SU-DHL-6 (cell line): ENCODE measurements around the gene SH3BP5.

Experiments
- H2AFZ ChIP-seq: fragments of 200-600 bp; sonication (generic); 2 replicates; pipeline ENCODE4 v1.6.1; 2014; ENCODE audit warnings: low read depth, mild to moderate bottlenecking, moderate library complexity, mixed read lengths, antibody characterized with exemption, low read length; ENCODE audit not compliant: severe bottlenecking
- H3F3A ChIP-seq: fragments of 200-600 bp; shearing (Covaris generic); 2 replicates; pipeline ENCODE4 v1.6.0; 2016; ENCODE audit warnings: antibody characterized with exemption, mild to moderate bottlenecking; ENCODE audit not compliant: insufficient read depth
- H3K27ac ChIP-seq: fragments of 200-600 bp; sonication (generic); 2 replicates; pipeline ENCODE4 v1.5.1; 2016; ENCODE audit warnings: low read depth, mild to moderate bottlenecking, low read length, moderate library complexity, mixed read lengths
- H3K27me3 ChIP-seq: fragments of 200-600 bp; sonication (generic), shearing (Covaris generic); 2 replicates; pipeline ENCODE4 v1.6.0; 2014; ENCODE audit warnings: mild to moderate bottlenecking, low read length
- H3K36me3 ChIP-seq: fragments of 200-600 bp; sonication (generic); 2 replicates; pipeline ENCODE4 v1.6.1; 2014; ENCODE audit warnings: mild to moderate bottlenecking, low read length, mixed read lengths
- H3K4me2 ChIP-seq: fragments of 300-600, 200-600 bp; shearing (Covaris generic), sonication (generic); 2 replicates; pipeline ENCODE4 v1.6.0; 2014; ENCODE audit warnings: low read length, low read depth, mild to moderate bottlenecking; ENCODE audit not compliant: poor library complexity, severe bottlenecking
- H3K4me3 ChIP-seq: fragments of 200-600 bp; sonication (generic); 2 replicates; pipeline ENCODE4 v1.5.1; 2014; ENCODE audit warnings: antibody characterized with exemption, low read length, mild to moderate bottlenecking, mixed read lengths; ENCODE audit not compliant: insufficient read depth, poor library complexity, severe bottlenecking
- H3K79me2 ChIP-seq: fragments of 200-600 bp; sonication (generic); 2 replicates; pipeline ENCODE4 v1.6.1; 2014; ENCODE audit warnings: mild to moderate bottlenecking, low read length, moderate library complexity; ENCODE audit not compliant: insufficient read depth
- H3K9ac ChIP-seq: fragments of 200-600 bp; sonication (generic); 2 replicates; pipeline ENCODE4 v1.7.0; 2014; ENCODE audit warnings: mild to moderate bottlenecking, low read length
- H3K9me2 ChIP-seq: fragments of 200-600 bp; sonication (generic); replicated peaks from 2 replicates; pipeline ENCODE4 v1.6.1; 2014; ENCODE audit warnings: low read length; ENCODE audit not compliant: insufficient read depth
- H3K9me3 ChIP-seq: fragments of 200-600 bp; sonication (generic); 2 replicates; pipeline ENCODE4 v1.6.1; 2014; ENCODE audit warnings: low read length, mixed read lengths; ENCODE audit not compliant: insufficient read depth
- H4K20me1 ChIP-seq: fragments of 200-600 bp; sonication (generic); 2 replicates; pipeline ENCODE4 v1.6.1; 2014; ENCODE audit warnings: low read depth, mild to moderate bottlenecking, antibody characterized with exemption, low read length, moderate library complexity, mixed read lengths
- EZH2phosphoT487 ChIP-seq: fragments of 200-600 bp; sonication (generic), shearing (Covaris generic); conservative IDR thresholded peaks from 2 replicates; pipeline ENCODE4 v1.6.1; 2018; ENCODE audit warnings: mild to moderate bottlenecking, antibody characterized with exemption, low read length, moderate library complexity, mixed read lengths
- TF ChIP-seq, protein P1 (sequence below): fragments of 200-600 bp; sonication (generic); IDR thresholded peaks from one replicate; pipeline ENCODE4 v1.5.1; 2017; ENCODE audit warnings: antibody characterized with exemption, mild to moderate bottlenecking, low read length, moderate library complexity; ENCODE audit not compliant: insufficient read depth, poor library complexity, severe bottlenecking

SH3BP5 gene

DNA sequence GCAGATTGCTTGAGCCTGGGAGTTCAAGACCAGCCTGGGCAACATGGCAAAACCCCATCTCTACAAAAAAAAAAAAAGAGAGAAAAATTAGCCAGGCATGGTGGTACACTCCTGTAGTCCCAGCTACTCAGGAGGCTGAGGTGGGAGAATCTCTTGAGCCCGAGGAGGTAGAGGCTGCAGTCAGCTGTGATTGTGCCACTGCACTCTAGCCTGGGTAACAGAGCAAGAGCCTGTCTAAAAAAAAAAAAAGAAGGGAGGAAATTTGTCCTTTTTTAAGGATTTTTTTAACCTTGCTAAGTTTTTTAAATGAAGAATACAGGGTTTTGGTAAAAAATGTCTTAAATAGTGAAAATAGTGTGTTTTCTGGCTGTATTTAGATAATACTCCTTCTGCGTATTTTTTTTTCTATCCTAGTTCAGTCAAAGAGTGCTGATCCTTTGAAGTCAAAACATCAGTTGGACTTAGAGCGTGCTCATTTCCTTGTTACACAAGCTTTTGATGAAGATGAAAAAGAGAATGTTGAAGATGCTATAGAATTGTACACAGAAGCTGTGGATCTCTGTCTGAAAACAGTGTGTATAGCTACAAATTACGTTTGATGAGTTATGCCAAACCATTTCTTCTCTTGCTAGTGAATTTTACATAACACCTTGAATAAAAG lies 115.2 kb downstream of the SH3BP5 start:
- Histone ChIP-seq H3K27me3 (no peaks in the 10 kb centered on the region), H4K20me1 (no peaks in the 10 kb centered on the region), H3K9me2 (no peaks in the 10 kb centered on the region), H3K27ac (peak overlapping the region; percentile 71), H3F3A (peaks cover 19% of the 10 kb centered on the region), H3K9ac (peak overlapping the region; percentile 32), H3K4me3 (no peak overlapping the region), H3K4me2 (peak overlapping the region; percentile 58), H2AFZ (no peak overlapping the region), H3K9me3 (no peaks in the 10 kb centered on the region), H3K79me2 (no peaks in the 10 kb centered on the region), H3K36me3 (peaks cover 20% of the 10 kb centered on the region)
- TF ChIP-seq, protein P1, sequence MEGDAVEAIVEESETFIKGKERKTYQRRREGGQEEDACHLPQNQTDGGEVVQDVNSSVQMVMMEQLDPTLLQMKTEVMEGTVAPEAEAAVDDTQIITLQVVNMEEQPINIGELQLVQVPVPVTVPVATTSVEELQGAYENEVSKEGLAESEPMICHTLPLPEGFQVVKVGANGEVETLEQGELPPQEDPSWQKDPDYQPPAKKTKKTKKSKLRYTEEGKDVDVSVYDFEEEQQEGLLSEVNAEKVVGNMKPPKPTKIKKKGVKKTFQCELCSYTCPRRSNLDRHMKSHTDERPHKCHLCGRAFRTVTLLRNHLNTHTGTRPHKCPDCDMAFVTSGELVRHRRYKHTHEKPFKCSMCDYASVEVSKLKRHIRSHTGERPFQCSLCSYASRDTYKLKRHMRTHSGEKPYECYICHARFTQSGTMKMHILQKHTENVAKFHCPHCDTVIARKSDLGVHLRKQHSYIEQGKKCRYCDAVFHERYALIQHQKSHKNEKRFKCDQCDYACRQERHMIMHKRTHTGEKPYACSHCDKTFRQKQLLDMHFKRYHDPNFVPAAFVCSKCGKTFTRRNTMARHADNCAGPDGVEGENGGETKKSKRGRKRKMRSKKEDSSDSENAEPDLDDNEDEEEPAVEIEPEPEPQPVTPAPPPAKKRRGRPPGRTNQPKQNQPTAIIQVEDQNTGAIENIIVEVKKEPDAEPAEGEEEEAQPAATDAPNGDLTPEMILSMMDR: no peak
- no peak for TF ChIP-seq EZH2phosphoT487

DNA sequence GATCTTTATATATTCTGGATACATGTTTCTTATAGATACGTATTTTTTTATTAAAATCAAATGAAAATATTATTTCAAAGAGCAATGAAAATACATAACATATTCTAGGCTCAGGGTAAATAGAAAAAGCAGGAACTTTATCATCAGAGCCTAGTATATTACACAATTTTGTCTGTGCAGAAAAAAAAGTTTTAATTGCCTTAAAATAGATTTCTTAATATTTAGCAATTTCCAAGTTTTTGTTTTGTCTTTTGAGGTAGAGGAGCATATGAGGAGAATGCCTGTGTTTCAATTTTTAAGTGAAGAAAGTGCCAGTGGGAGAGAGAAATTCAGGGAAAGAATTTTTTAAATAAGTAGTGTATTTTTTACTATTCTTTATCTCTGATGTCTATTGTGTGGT lies 115.9 kb downstream of the SH3BP5 start:
- H3K4me2 ChIP-seq: peak overlapping the region; percentile 58
- H3K9me3 ChIP-seq: no peaks in the 10 kb centered on the region
- H3K27me3 ChIP-seq: no peaks in the 10 kb centered on the region
- H3F3A ChIP-seq: peaks cover 19% of the 10 kb centered on the region
- no peaks in the 10 kb centered on the region for H3K9me2 ChIP-seq
- TF ChIP-seq, protein P1: no peak
- no peak for TF ChIP-seq EZH2phosphoT487
- H3K36me3 ChIP-seq: peaks cover 17% of the 10 kb centered on the region
- H3K4me3 ChIP-seq: no peak overlapping the region
- no peaks in the 10 kb centered on the region for H3K79me2 ChIP-seq
- H3K27ac ChIP-seq: peak overlapping the region; percentile 71; the same call in 1 of the 2 replicates
- no peaks in the 10 kb centered on the region for H4K20me1 ChIP-seq
- H2AFZ ChIP-seq: no peak overlapping the region
- peak overlapping the region; percentile 32; the same call in 1 of the 2 replicates for H3K9ac ChIP-seq

DNA sequence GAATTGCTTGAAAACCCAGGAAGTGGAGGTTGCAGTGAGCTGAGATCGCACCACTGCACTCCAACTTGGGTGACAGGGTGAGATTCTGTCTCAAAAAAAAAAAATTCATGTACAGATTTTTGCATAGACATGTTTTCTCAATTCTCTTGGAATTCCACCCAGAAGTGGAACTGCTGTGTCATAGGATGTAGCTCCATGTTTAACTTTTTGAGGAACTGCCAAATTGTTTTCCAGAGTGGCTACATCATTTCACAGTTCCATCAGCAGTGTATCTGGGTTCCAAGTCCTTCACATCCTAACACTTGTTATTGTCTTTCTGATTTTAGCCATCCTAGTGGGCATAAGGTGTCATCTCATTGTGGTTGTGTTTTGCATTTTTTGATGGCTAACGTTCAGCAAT lies 116.4 kb downstream of the SH3BP5 start:
- Histone ChIP-seq H3K9me3 (no peaks in the 10 kb centered on the region), H3F3A (peaks cover 19% of the 10 kb centered on the region), H3K27ac (no peak overlapping the region), H3K9me2 (no peaks in the 10 kb centered on the region), H3K4me3 (no peak overlapping the region), H4K20me1 (no peaks in the 10 kb centered on the region), H3K9ac (no peak overlapping the region), H3K27me3 (no peaks in the 10 kb centered on the region), H3K4me2 (no peak overlapping the region), H3K36me3 (peaks cover 17% of the 10 kb centered on the region), H2AFZ (no peak overlapping the region), H3K79me2 (no peaks in the 10 kb centered on the region)
- TF ChIP-seq EZH2phosphoT487: no peak
- TF ChIP-seq, protein P1: no peak
